Measurements from ENCODE around the gene MPDU1. TPM values are rescaled to one million over a fixed set of nuclear protein-coding genes. Genes with fewer than 3 reads are reported as not detected.
A peak's percentile ranks its signal among the peaks of the same experiment; 100 is the strongest.

Gene MPDU1
- total RNA-seq, 1 experiment from 2014 or later = 149 TPM

DNA sequence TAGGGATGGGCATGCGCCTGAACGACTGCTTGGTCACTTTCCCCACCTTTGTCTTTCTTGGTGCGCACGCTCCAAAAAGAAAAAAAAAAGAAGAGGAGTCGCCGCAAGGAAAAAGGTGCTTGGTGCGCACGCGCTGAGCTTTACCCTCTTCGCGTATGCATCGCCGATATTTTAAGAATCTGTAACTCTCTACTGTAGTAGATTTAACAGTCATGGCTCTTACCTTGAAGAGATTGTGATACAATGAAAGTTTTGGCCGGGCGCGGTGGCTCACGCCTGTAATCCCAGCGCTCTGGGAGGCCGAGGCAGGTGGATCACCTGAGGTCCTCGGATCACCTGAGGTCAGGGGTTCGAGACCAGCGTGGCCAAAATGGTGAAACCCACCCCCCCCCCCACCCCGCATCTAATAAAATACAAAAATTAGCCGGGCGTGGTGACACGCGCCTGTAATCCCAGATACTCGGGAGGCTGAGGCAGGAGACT lies 31.7 kb downstream of the MPDU1 start:
- ChIA-PET POLR2A (ENCODE audit: low non-redundant PET) (interaction anchor here (0.6 to 1.0 kb wide), 2 partner anchors 10 to 72 kb away, joined by 3 read pairs; partner anchors contain the start of gene TP53), CTCF (interaction anchor here (0.6 to 2.6 kb wide), 4 partner anchors 13 to 188 kb away, joined by 3 to 18 read pairs (median 4); partner anchors contain the start of genes SAT2, TP53 and WRAP53)
- intact Hi-C loops (cut with micrococcal nuclease; ENCODE audit: unreplicated experiment) = no loop called here
- Histone ChIP-seq H3K27me3 (replicated peaks; ENCODE audit: insufficient read depth, low read depth, low read length, poor library complexity) (no peaks in the 10 kb centered on the region), H3K27ac (ENCODE audit: low read depth, low read length, poor library complexity, severe bottlenecking) (peak overlapping the region; percentile 55), H3K4me3 (ENCODE audit: low read depth, low read length, poor library complexity, severe bottlenecking) (peak overlapping the region; percentile 92), H3K36me3 (ENCODE audit: insufficient read depth, low read length, poor library complexity, severe bottlenecking) (peaks cover 11% of the 10 kb centered on the region), H3K4me1 (ENCODE audit: insufficient read depth, low read length, poor library complexity, severe bottlenecking) (peaks cover 20% of the 10 kb centered on the region), H3K9me3 (ENCODE audit: low read depth, low read length, poor library complexity, severe bottlenecking) (no peaks in the 10 kb centered on the region)
- TF ChIP-seq EZH2 (IDR thresholded peaks at IDR 0.05; ENCODE audit: borderline replicate concordance, low read depth, low read length, poor library complexity, severe bottlenecking) = no peak
- TF ChIP-seq, protein P1, sequence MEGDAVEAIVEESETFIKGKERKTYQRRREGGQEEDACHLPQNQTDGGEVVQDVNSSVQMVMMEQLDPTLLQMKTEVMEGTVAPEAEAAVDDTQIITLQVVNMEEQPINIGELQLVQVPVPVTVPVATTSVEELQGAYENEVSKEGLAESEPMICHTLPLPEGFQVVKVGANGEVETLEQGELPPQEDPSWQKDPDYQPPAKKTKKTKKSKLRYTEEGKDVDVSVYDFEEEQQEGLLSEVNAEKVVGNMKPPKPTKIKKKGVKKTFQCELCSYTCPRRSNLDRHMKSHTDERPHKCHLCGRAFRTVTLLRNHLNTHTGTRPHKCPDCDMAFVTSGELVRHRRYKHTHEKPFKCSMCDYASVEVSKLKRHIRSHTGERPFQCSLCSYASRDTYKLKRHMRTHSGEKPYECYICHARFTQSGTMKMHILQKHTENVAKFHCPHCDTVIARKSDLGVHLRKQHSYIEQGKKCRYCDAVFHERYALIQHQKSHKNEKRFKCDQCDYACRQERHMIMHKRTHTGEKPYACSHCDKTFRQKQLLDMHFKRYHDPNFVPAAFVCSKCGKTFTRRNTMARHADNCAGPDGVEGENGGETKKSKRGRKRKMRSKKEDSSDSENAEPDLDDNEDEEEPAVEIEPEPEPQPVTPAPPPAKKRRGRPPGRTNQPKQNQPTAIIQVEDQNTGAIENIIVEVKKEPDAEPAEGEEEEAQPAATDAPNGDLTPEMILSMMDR (conservative IDR thresholded peaks at IDR 0.05; ENCODE audit: low read depth, low read length) = no peak
- no peak for DNase-seq (ENCODE audit: low spot score)
- BruUV-seq (replicated peaks) = no TSS peak

DNA sequence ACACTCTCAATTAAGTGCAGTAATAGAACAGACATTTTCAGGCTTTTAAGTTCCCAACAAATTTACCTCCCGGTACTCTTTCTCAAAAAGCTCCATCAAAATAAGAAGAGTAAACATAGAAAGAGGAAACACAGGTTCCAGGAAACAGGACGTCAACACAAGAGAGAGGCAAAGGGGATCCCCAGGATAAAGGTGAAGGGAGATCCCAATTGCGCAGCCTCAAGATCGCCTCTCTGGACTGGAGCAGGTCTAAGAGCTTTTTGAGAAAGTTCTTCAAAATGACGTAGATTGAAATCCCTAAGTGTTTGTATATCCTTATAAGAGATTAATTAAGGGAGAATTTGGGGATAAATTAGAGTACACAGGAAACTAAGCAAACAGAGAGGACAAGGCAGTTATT lies 35.0 kb downstream of the MPDU1 start:
- no peak overlapping the region for H3K4me3 ChIP-seq (ENCODE audit: low read depth, low read length, poor library complexity, severe bottlenecking)
- intact Hi-C loops (cut with micrococcal nuclease; ENCODE audit: unreplicated experiment) = no loop called here
- no peaks in the 10 kb centered on the region for H3K4me1 ChIP-seq (ENCODE audit: insufficient read depth, low read length, poor library complexity, severe bottlenecking)
- no peaks in the 10 kb centered on the region for H3K27me3 ChIP-seq (replicated peaks; ENCODE audit: insufficient read depth, low read depth, low read length, poor library complexity)
- CTCF ChIA-PET = interaction anchor here (0.5 kb wide), 1 partner anchor 473 kb away, joined by 11 read pairs; no protein-coding TSS in a partner anchor
- BruUV-seq (replicated peaks) = no TSS peak
- DNase-seq (ENCODE audit: low spot score) = no peak
- POLR2A ChIA-PET (ENCODE audit: low non-redundant PET) = interaction anchor here (1.1 kb wide), 1 partner anchor 35 kb away, joined by 4 read pairs; the partner anchor contains the start of gene MPDU1
- no peaks in the 10 kb centered on the region for H3K9me3 ChIP-seq (ENCODE audit: low read depth, low read length, poor library complexity, severe bottlenecking)
- H3K36me3 ChIP-seq (ENCODE audit: insufficient read depth, low read length, poor library complexity, severe bottlenecking) = no peaks in the 10 kb centered on the region
- H3K27ac ChIP-seq (ENCODE audit: low read depth, low read length, poor library complexity, severe bottlenecking) = no peak overlapping the region
- TF ChIP-seq EZH2 (IDR thresholded peaks at IDR 0.05; ENCODE audit: borderline replicate concordance, low read depth, low read length, poor library complexity, severe bottlenecking) = no peak
- TF ChIP-seq, protein P1 (conservative IDR thresholded peaks at IDR 0.05; ENCODE audit: low read depth, low read length) = no peak

DNA sequence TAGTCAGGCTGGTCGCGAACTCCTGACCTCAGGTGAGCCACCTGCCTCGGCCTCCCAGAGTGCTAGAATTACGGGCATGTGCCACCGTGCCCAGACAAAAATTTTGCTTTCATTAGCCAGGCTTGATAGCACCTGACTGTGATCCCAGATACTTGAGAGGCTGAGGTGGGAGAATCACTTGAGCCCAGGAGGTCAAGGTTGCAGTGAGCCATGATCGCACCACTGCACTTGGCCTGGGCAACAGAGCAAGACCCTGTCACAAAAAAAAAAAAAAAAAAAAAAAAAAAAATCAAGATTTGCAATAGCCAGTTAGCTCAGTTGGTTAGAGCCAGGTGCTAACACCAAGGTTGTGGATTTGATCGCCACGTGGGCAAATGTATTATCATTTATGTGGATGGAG lies 37.2 kb downstream of the MPDU1 start:
- H3K36me3 ChIP-seq (ENCODE audit: insufficient read depth, low read length, poor library complexity, severe bottlenecking) = no peaks in the 10 kb centered on the region
- H3K27me3 ChIP-seq (replicated peaks; ENCODE audit: insufficient read depth, low read depth, low read length, poor library complexity) = no peaks in the 10 kb centered on the region
- ChIA-PET CTCF (interaction anchor here (0.7 kb wide), 1 partner anchor 106 kb away, joined by 4 read pairs; no protein-coding TSS in a partner anchor), POLR2A (ENCODE audit: low non-redundant PET) (no interaction called here)
- H3K4me3 ChIP-seq (ENCODE audit: low read depth, low read length, poor library complexity, severe bottlenecking) = no peak overlapping the region
- intact Hi-C loops (cut with micrococcal nuclease; ENCODE audit: unreplicated experiment) = no loop called here
- TF ChIP-seq EZH2 (IDR thresholded peaks at IDR 0.05; ENCODE audit: borderline replicate concordance, low read depth, low read length, poor library complexity, severe bottlenecking) = no peak
- TF ChIP-seq, protein P1 (conservative IDR thresholded peaks at IDR 0.05; ENCODE audit: low read depth, low read length) = no peak
- no peak for DNase-seq (ENCODE audit: low spot score)
- no peaks in the 10 kb centered on the region for H3K4me1 ChIP-seq (ENCODE audit: insufficient read depth, low read length, poor library complexity, severe bottlenecking)
- H3K9me3 ChIP-seq (ENCODE audit: low read depth, low read length, poor library complexity, severe bottlenecking) = no peaks in the 10 kb centered on the region
- no TSS peak for BruUV-seq (replicated peaks)
- no peak overlapping the region for H3K27ac ChIP-seq (ENCODE audit: low read depth, low read length, poor library complexity, severe bottlenecking)
